RWPE1 (cell line): ENCODE results near the gene PTPN7.

Experiments
- CTCF ChIA-PET: fragments of 350-600 bp; sonication (Branson Sonifier 250); formaldehyde crosslinking; extraction: SDS; loops from one replicate; lab custom pipeline; 2021; lab: Yijun Ruan, JAX
- POLR2A ChIA-PET: fragments of 400-600 bp; formaldehyde crosslinking; extraction: SDS; loops from one replicate; lab custom pipeline; 2020; ENCODE audit warnings: antibody characterized with exemption; ENCODE audit not compliant: low non-redundant PET; lab: Yijun Ruan, JAX
- DNase-seq: peaks from one replicate; pipeline ENCODE4 v3.0.0; 2012; ENCODE audit warnings: low spot score
- H3K27ac ChIP-seq: fragments of 450-650 bp; 2 replicates; pipeline ENCODE4 v1.5.1; 2017
- CTCF ChIP-seq: fragments of 450-650 bp; conservative IDR thresholded peaks from 2 replicates; pipeline ENCODE4 v1.5.1; 2017; ENCODE audit warnings: low read depth, mild to moderate bottlenecking

The PTPN7 gene

DNA sequence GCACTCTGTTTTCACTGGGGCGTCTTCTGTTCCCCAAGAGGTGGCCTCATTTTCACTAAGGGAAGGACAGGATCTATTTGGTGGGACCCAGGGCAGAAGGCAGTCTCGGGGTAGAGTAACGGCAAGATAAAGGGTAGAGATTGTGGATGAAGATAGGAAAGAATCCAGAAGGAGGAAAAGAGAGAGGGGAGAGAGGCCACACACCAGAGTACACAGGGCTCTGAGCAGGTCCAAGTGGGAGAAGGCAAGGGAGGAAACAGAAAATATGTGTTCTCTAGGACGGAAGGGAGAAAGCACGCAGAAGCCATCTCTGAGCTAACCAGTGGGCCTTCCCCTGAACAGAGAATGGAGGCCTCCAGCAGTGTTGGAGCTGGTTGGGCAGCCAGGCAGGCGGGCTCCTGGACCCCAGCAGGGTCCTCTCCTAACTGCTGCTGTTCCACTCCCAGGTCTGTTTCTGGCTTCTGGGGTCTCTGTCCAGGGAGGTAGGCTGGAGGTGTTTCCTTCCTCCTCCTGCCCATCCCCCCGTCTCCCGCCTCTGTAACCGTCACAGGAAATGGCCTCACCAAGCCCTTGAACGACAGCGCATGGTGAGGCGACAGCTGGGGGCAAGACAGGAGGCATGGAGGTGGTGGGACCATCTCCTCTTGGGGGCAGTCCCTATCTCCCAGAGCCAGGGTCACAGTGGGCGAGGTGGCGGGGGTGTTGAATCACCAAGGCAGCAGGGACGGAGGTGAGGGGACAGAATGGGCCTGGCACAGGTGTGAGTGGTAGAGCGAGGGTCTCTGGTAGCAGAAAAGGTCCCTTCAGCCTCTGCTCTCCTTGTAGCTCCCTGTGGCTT lies 649 bp downstream of the PTPN7 start:
- CTCF ChIA-PET: no interaction called here
- POLR2A ChIA-PET: no interaction called here
- no peak for DNase-seq
- H3K27ac ChIP-seq: no peak overlapping the region
- no peak for TF ChIP-seq CTCF

- POLR2A ChIA-PET: no interaction called here
- no peak for TF ChIP-seq CTCF
- no peak overlapping the region for H3K27ac ChIP-seq
- CTCF ChIA-PET: interaction anchor here (0.7 kb wide), 1 partner anchor 52 kb away, joined by 4 read pairs; no protein-coding TSS in a partner anchor
- DNase-seq: no peak
Measured at GRCh38 chr1:202158810-202159533, 1.4 kb downstream of the PTPN7 start.

DNA sequence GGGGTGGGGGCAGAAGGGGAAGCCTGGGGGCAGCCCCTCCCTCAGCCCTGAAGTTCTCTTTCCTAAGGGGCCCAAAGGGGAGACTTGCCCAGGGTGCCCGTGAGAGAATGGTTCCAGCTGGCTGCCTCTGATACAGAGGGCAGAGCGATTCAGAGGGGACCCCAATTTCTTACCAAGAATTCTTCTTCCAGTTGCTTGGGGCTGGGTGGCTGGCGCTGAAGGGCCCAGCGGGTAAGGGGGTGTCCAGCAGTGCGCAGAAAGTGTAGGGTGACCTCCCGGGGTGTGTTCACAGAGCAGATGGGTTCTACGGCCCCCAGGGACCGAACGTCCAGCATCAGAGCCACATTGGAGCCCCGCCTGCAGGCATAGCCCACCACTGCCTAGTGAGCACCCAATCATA lies 2.5 kb downstream of the PTPN7 start:
- no peak for TF ChIP-seq CTCF
- POLR2A ChIA-PET: no interaction called here
- H3K27ac ChIP-seq: no peak overlapping the region
- CTCF ChIA-PET: no interaction called here
- no peak for DNase-seq

DNA sequence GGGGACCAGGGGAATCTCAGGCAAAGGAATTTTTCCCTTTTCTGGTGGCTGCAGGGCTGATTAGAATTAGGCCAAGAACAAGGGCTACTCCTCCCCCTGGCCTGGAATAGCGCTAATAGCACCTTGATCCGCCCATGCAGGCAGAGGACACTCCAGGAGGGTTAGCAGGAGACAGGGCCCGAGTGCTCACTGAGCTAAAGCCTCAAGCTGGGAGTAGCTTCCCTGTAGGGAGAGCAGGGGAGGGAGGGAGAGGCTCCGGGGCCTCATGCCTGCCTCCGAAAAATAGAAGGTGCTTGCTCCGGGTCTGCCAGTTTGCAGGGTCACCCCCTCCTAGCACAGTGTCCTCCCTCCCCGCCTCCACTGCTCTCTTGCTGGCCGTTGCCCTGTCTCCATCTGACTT lies 3.8 kb downstream of the PTPN7 start:
- no peak for TF ChIP-seq CTCF
- H3K27ac ChIP-seq: no peak overlapping the region
- CTCF ChIA-PET: interaction anchor here (0.6 kb wide), 1 partner anchor 11 kb away, joined by 3 read pairs; no protein-coding TSS in a partner anchor
- no peak for DNase-seq
- POLR2A ChIA-PET: no interaction called here

DNA sequence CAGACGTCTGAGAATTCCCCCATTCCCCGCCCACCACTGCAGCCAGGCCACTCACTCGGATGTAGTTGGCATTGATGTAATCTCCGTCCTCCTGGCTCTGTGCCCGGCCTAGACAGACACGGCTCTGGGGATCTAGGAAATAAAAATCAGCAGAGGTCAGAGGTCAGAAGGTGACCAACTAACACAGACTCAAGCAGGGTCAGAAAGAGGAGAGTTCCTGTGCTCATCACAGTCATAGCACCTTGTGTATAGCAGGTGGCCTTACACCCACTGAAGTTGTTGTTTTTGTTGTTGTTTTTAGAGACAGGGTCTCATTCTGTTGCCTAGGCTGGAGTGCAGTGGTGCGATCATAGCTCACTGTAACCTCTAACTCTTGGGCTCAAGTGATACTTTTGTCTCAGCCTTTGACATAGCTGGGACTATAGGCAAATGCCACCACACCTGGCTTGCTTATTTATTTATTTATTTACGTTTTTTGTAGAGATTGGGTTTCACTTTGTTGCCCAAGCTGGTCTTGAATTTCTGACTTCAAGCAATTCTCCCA lies 4.9 kb downstream of the PTPN7 start:
- CTCF ChIA-PET: interaction anchor here (0.6 to 1.1 kb wide), 2 partner anchors 20 to 219 kb away, joined by 3 to 4 read pairs; no protein-coding TSS in a partner anchor
- TF ChIP-seq CTCF: no peak
- POLR2A ChIA-PET: no interaction called here
- peak; percentile 41 for DNase-seq
- H3K27ac ChIP-seq: no peak overlapping the region

- POLR2A ChIA-PET: no interaction called here
- CTCF ChIA-PET: interaction anchor here (0.6 to 1.3 kb wide), 5 partner anchors 16 to 566 kb away, joined by 3 to 6 read pairs (median 3); partner anchors contain the start of gene LGR6
- 0 out of 2 replicates have a peak, but pooled peaks have one; percentile 6 for TF ChIP-seq CTCF
- H3K27ac ChIP-seq: no peak overlapping the region
- DNase-seq: no peak
Measured at GRCh38 chr1:202154766-202155477, 5.5 kb downstream of the PTPN7 start.
